PFSK-1 (cell line): ENCODE measurements around the gene GALNTL6.

Experiments
- POLR2AphosphoS5 ChIP-seq: IDR thresholded peaks from 2 replicates; pipeline ENCODE4 v1.6.1; 2012; ENCODE audit warnings: low read depth, mild to moderate bottlenecking, control low read depth, low read length, moderate library complexity
- SIN3A ChIP-seq: IDR thresholded peaks from 2 replicates; pipeline ENCODE4 v1.6.1; 2012; ENCODE audit warnings: mild to moderate bottlenecking, low read length, moderate library complexity, borderline replicate concordance; ENCODE audit not compliant: insufficient read depth

DNA sequence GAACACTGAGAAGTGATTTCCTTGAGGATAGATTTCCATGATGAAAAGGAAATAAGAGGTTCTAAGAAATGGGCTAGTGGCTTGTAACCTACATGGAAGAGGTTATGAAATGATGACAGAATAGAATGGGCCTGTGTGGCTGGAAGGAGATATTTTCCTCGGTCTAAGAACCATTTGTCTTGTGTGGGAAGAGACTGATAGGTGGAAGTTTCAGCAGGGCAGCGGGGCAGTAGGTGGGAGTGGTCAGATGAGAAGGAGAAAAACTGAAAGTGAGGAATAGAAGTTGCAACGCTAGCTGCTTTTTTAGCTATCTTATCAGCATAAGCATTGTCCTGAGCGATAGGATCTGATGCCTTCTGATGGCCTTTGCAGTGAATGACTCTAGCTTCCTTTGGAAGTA, 1144.0 kb downstream of the GALNTL6 start:
- TF ChIP-seq SIN3A (no peak), POLR2AphosphoS5 (no peak)
